ENCODE measurements around the gene COA1.

DNA sequence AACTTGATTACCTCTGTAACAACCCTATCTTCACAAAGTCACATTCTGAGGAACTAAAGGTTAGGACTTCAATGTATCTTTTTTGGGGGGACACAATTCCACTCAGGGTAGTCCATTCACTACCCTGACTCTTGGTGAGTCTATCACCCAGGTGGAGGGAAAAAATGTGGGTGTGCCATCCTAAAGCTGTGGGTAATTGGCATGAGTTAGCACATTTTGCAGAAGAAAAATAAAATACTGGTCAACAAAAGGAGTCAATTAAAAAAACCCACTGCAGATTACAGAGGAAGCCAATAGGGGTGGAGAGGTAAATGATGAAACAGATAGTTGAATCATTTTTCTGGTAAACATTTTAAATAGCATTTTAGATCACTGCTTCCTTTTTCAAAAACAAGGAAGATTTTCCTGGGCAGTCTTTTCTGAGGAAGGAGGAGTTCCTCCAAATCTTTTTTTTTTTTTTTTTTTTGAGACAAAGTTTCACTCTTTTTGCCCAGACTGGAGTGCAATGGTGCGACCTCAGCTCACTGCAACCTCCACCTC, 24.0 kb upstream of the COA1 start:
- TF ChIP-seq CTCF (IDR thresholded peaks at IDR 0.05; ENCODE audit: low read depth, low read length, poor library complexity, severe bottlenecking) (no peak), EZH2phosphoT487 (IDR thresholded peaks at IDR 0.05; ENCODE audit: borderline replicate concordance, low read length) (no peak)
